ENCODE data around the gene TMCC3.
"Not testable (repeated sequence)": the region's sequence is repeated elsewhere in the genome, so short reads cannot be mapped to it uniquely, and the experiment has no call there.

Gene TMCC3

GRCh38 chr12:94604366-94604698 is 46.0 kb downstream of the TMCC3 start:
- Histone ChIP-seq H3K27me3 (ENCODE audit: control insufficient read depth, insufficient read depth, low read length) (no peaks in the 10 kb centered on the region), H3K4me1 (ENCODE audit: control insufficient read depth, insufficient read depth, low read length) (peaks cover 8% of the 10 kb centered on the region), H3K36me3 (ENCODE audit: control insufficient read depth, insufficient read depth, low read length) (no peaks in the 10 kb centered on the region), H3K4me3 (ENCODE audit: low read length) (no peak overlapping the region), H3K9me3 (ENCODE audit: control insufficient read depth, low read length) (no peaks in the 10 kb centered on the region), H3K9ac (ENCODE audit: low read length) (no peak overlapping the region)

DNA sequence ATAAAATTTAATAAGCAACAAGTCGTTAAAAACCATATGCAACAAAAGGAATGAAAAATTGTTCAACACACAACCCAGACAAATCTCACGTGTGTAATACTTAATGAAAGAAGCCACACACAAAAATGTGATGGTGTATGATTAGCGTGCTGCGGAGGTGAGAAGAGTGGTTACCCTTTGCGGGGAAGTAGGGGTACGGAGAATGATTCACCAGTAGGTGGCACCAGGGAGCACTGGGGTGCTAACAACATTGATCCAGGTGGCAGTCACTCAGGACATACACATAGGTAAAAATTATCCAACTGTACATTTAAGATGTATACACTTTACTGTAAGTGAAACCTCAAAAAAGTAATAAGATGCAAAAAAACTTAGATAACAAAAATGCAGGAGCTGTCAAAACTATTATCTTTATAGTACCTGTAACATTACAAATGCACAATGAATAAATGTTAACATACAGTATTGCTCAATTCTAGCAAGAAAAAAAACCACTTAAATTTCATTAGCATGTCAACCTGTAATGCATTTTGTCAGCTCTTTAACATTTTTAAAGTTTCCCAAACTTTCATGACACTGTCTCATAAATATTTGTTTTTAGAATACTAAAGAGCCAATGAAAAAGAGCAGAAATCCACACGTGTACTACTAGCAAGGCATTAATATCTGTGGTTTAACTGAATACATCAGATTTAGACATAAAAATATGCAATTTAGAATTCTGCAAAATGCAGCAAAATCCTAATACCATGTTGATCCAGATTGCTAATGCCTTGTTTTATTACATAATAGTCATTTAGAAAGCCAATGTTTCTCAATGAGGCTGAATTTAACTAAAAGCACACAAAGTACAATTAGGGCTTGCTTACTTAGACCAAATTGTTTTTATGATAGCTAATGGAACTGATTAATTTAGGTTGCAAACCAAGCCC is 46.7 kb downstream of the TMCC3 start:
- Histone ChIP-seq H3K4me3 (ENCODE audit: low read length) (no peak overlapping the region), H3K4me1 (ENCODE audit: control insufficient read depth, insufficient read depth, low read length) (peaks cover 6% of the 10 kb centered on the region), H3K9me3 (ENCODE audit: control insufficient read depth, low read length) (no peaks in the 10 kb centered on the region), H3K9ac (ENCODE audit: low read length) (no peak overlapping the region), H3K27me3 (ENCODE audit: control insufficient read depth, insufficient read depth, low read length) (no peaks in the 10 kb centered on the region), H3K36me3 (ENCODE audit: control insufficient read depth, insufficient read depth, low read length) (no peaks in the 10 kb centered on the region)

DNA sequence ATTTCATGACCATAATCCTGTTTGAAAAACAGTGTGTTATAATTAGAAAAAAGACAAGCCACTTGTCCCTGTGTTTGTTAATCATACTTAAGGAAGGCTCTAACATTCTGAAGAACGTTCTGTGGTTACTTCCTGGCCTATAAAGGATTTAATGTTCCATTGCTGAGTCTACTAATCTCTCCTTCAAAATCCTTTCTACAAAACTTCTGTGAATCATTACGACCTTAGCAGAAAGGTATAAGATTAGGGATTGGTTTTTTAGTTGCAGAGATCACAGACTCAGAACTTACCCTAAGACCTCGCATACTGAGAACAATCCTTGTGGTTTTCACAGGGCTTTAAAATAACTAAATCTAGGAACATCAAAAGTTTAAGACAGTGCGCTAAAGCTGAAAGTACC is 48.3 kb downstream of the TMCC3 start:
- H3K4me3 ChIP-seq (ENCODE audit: low read length), result no peak overlapping the region
- no peaks in the 10 kb centered on the region for H3K36me3 ChIP-seq (ENCODE audit: control insufficient read depth, insufficient read depth, low read length)
- no peaks in the 10 kb centered on the region for H3K9me3 ChIP-seq (ENCODE audit: control insufficient read depth, low read length)
- no peaks in the 10 kb centered on the region for H3K4me1 ChIP-seq (ENCODE audit: control insufficient read depth, insufficient read depth, low read length)
- H3K27me3 ChIP-seq (ENCODE audit: control insufficient read depth, insufficient read depth, low read length), result no peaks in the 10 kb centered on the region
- no peak overlapping the region for H3K9ac ChIP-seq (ENCODE audit: low read length)

DNA sequence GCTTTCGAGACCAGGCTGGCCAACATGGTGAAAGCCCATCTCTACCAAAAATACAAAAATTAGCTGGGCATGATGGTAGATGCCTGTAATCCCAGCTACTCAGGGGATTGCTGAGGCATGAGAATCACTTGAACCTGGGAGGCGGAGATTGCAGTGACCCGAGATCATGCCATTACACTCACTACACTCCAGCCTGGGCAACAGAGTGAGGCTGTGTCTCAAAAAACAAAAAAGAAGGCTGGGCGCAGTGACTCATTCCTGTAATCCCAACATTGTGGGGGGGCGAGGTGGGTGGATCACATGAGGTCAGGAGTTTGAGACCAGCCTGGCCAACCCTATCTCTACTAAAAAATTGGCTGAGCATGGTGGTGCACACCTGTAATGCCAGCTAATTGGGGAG is 49.0 kb downstream of the TMCC3 start:
- H3K36me3 ChIP-seq (ENCODE audit: control insufficient read depth, insufficient read depth, low read length); H3K9ac ChIP-seq (ENCODE audit: low read length); H3K4me3 ChIP-seq (ENCODE audit: low read length); H3K4me1 ChIP-seq (ENCODE audit: control insufficient read depth, insufficient read depth, low read length); H3K9me3 ChIP-seq (ENCODE audit: control insufficient read depth, low read length); H3K27me3 ChIP-seq (ENCODE audit: control insufficient read depth, insufficient read depth, low read length): not testable (repeated sequence)

DNA sequence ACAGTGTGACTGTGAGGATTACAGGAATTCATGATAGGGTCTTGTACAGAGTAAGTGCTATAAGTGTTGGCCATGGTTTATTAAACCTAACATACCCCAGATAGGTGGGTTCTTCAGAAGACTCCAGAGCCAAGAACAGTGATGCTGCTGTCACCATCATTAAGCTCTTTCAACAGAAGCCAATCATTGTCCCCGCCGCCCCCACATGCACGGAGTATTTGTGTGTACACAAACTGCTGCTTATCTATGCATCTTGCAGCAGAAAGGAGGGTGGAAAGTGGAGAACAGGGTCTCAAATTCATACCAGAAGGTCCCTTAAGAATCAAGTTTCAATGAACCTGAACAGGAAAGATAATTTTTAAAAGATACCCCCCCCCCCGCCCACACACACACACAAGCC is 51.2 kb downstream of the TMCC3 start:
- Histone ChIP-seq H3K9ac (ENCODE audit: low read length) (no peak overlapping the region), H3K9me3 (ENCODE audit: control insufficient read depth, low read length) (no peaks in the 10 kb centered on the region), H3K4me1 (ENCODE audit: control insufficient read depth, insufficient read depth, low read length) (peaks cover 4% of the 10 kb centered on the region), H3K36me3 (ENCODE audit: control insufficient read depth, insufficient read depth, low read length) (no peaks in the 10 kb centered on the region), H3K4me3 (ENCODE audit: low read length) (no peak overlapping the region), H3K27me3 (ENCODE audit: control insufficient read depth, insufficient read depth, low read length) (no peaks in the 10 kb centered on the region)

- no peak overlapping the region for H3K9ac ChIP-seq (ENCODE audit: low read length)
- H3K9me3 ChIP-seq (ENCODE audit: control insufficient read depth, low read length), result no peaks in the 10 kb centered on the region
- H3K4me3 ChIP-seq (ENCODE audit: low read length), result no peak overlapping the region
- peaks cover 4% of the 10 kb centered on the region for H3K4me1 ChIP-seq (ENCODE audit: control insufficient read depth, insufficient read depth, low read length)
- no peaks in the 10 kb centered on the region for H3K36me3 ChIP-seq (ENCODE audit: control insufficient read depth, insufficient read depth, low read length)
- H3K27me3 ChIP-seq (ENCODE audit: control insufficient read depth, insufficient read depth, low read length), result no peaks in the 10 kb centered on the region
These were observed 53.1 kb downstream of the TMCC3 start for GRCh38 chr12:94597268-94597667.

- Histone ChIP-seq H3K4me3 (ENCODE audit: low read length) (no peak overlapping the region), H3K9ac (ENCODE audit: low read length) (no peak overlapping the region), H3K36me3 (ENCODE audit: control insufficient read depth, insufficient read depth, low read length) (no peaks in the 10 kb centered on the region), H3K9me3 (ENCODE audit: control insufficient read depth, low read length) (no peaks in the 10 kb centered on the region), H3K27me3 (ENCODE audit: control insufficient read depth, insufficient read depth, low read length) (no peaks in the 10 kb centered on the region), H3K4me1 (ENCODE audit: control insufficient read depth, insufficient read depth, low read length) (peaks cover 4% of the 10 kb centered on the region)
These were observed 53.8 kb downstream of the TMCC3 start for GRCh38 chr12:94596596-94596995.

DNA sequence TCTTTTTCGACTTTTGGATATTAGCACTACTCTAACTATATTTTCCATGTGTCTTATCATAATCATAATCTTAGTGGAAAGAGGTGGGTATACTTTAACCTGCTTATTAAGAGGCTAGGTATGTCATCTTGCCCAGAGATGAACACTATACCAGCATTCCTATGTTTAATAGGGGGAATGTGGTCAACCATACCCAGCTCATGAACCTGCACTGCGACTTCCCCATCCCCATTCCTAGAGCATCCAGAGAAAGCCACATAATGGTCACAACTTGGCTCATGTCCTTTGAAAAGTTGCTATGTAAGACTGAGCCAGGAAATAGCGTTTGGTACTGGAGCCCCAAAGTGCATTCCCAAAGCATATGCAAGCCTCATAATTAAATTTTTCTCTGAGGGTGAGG is 55.2 kb downstream of the TMCC3 start:
- Histone ChIP-seq H3K4me1 (ENCODE audit: control insufficient read depth, insufficient read depth, low read length) (peaks cover 4% of the 10 kb centered on the region), H3K9ac (ENCODE audit: low read length) (no peak overlapping the region)

GRCh38 chr12:94594443-94594825 is 55.9 kb downstream of the TMCC3 start:
- Histone ChIP-seq H3K4me3 (ENCODE audit: low read length) (no peak overlapping the region), H3K36me3 (ENCODE audit: control insufficient read depth, insufficient read depth, low read length) (no peaks in the 10 kb centered on the region), H3K27me3 (ENCODE audit: control insufficient read depth, insufficient read depth, low read length) (no peaks in the 10 kb centered on the region), H3K9me3 (ENCODE audit: control insufficient read depth, low read length) (no peaks in the 10 kb centered on the region), H3K9ac (ENCODE audit: low read length) (no peak overlapping the region), H3K4me1 (ENCODE audit: control insufficient read depth, insufficient read depth, low read length) (peaks cover 4% of the 10 kb centered on the region)

More for the DNA sequence above, 55.2 kb downstream of the TMCC3 start:
- H3K4me3 ChIP-seq (ENCODE audit: low read length), result no peak overlapping the region
- no peaks in the 10 kb centered on the region for H3K27me3 ChIP-seq (ENCODE audit: control insufficient read depth, insufficient read depth, low read length)
- no peaks in the 10 kb centered on the region for H3K9me3 ChIP-seq (ENCODE audit: control insufficient read depth, low read length)
- no peaks in the 10 kb centered on the region for H3K36me3 ChIP-seq (ENCODE audit: control insufficient read depth, insufficient read depth, low read length)

DNA sequence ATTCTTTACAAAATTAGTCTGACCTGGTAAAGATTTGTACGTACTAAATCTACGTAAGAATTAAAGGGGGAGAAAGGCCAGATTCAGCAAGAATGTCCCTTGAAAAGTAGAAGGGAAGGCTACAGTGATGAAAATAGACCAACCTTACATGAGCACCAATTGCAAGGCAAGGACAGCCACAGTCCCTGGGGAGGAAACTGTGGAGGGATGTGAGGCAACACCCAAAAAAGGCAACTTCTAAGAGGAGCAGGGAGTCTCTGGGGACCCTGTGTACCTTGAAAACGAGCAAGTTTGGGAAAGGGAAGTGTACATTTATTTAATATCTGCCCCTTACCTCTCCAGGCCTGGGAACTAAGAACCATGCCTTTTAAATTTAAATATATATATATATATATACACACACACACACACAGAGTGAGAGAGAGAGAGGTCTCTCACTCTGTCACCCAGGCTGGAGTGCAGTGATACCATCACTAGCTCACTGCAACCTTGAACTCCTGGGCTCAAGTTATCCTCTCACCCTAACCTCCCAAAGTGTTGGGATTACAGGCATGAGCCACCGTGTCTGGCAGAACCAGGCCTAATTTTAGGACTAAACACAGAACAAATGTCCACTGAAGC is 56.4 kb downstream of the TMCC3 start:
- no peak overlapping the region for H3K4me3 ChIP-seq (ENCODE audit: low read length)
- no peaks in the 10 kb centered on the region for H3K36me3 ChIP-seq (ENCODE audit: control insufficient read depth, insufficient read depth, low read length)
- no peaks in the 10 kb centered on the region for H3K9me3 ChIP-seq (ENCODE audit: control insufficient read depth, low read length)
- no peaks in the 10 kb centered on the region for H3K27me3 ChIP-seq (ENCODE audit: control insufficient read depth, insufficient read depth, low read length)
- H3K9ac ChIP-seq (ENCODE audit: low read length), result no peak overlapping the region
- H3K4me1 ChIP-seq (ENCODE audit: control insufficient read depth, insufficient read depth, low read length), result peaks cover 4% of the 10 kb centered on the region

DNA sequence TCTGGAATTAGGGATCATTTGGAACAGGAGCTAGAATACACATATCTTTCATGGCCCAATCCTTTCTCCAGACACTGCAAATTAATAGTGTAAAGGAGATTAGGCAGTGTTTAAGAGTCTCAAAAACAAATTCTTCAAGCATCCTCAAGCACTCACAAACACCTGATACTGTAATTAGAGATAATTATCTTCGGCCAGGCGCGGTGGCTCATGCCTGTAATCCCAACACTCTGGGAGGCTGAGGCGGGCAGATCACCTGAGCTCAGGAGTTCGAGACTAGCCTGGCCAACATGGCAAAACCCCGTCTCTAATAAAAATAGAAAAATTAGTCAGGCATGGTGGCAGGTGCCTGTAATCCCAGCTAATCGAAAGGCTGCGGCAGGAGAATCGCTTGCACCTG is 57.6 kb downstream of the TMCC3 start:
- H3K4me3 ChIP-seq (ENCODE audit: low read length); H3K9me3 ChIP-seq (ENCODE audit: control insufficient read depth, low read length); H3K9ac ChIP-seq (ENCODE audit: low read length); H3K27me3 ChIP-seq (ENCODE audit: control insufficient read depth, insufficient read depth, low read length); H3K36me3 ChIP-seq (ENCODE audit: control insufficient read depth, insufficient read depth, low read length); H3K4me1 ChIP-seq (ENCODE audit: control insufficient read depth, insufficient read depth, low read length): not testable (repeated sequence)

- no peak overlapping the region for H3K9ac ChIP-seq (ENCODE audit: low read length)
- H3K27me3 ChIP-seq (ENCODE audit: control insufficient read depth, insufficient read depth, low read length), result no peaks in the 10 kb centered on the region
- H3K4me1 ChIP-seq (ENCODE audit: control insufficient read depth, insufficient read depth, low read length), result peaks cover 7% of the 10 kb centered on the region
- H3K4me3 ChIP-seq (ENCODE audit: low read length), result no peak overlapping the region
- no peaks in the 10 kb centered on the region for H3K36me3 ChIP-seq (ENCODE audit: control insufficient read depth, insufficient read depth, low read length)
- H3K9me3 ChIP-seq (ENCODE audit: control insufficient read depth, low read length), result no peaks in the 10 kb centered on the region
These were observed 58.3 kb downstream of the TMCC3 start for GRCh38 chr12:94592080-94592479.
